Measurements from ENCODE around the gene PCDH17. TPM values are rescaled to one million over a fixed set of nuclear protein-coding genes. Genes with fewer than 3 reads are reported as not detected.

PCDH17 gene
- total RNA-seq (2013; cell fraction: nucleolus; rRNA removed) = 0.61 and 1.2 TPM in 2 replicates
- total RNA-seq (2014; rRNA removed) = under 0.01 TPM in 1 of 2 replicates, not detected in the other
- total RNA-seq (2014; rRNA removed; fragmentation: Illumina TruSeq; extraction: Trizol) = not detected in 2 replicates
- total RNA-seq (2021) = 0.05 and 0.08 TPM in 2 replicates
- not detected for polyA plus RNA-seq (2011; ENCODE audit: low read depth)
- 0.58 and 0.61 TPM in 2 replicates for polyA plus RNA-seq (2011; rRNA removed)
- polyA plus RNA-seq (2011; cell fraction: cytosol; rRNA removed) = 0.45 and 0.63 TPM in 2 replicates
- polyA plus RNA-seq (2011; cell fraction: nucleus; rRNA removed) = 0.98 and 1.3 TPM in 2 replicates
- not detected in 2 replicates for polyA plus RNA-seq (2012)
- under 0.01 and 0.03 TPM in 2 replicates for polyA plus RNA-seq (2014; fragmentation: Illumina TruSeq; extraction: Trizol)
- polyA plus RNA-seq (2014; fragmentation: Nextera tagmentation; extraction: Ambion mirVana) = under 1 TPM in 1 of 2 experiments, not detected in 1; 0.08 TPM
- polyA plus RNA-seq (2014; rRNA removed) = not detected in 2 replicates
- polyA plus RNA-seq (2016; fragmentation: Nextera tagmentation; extraction: Ambion mirVana) = not detected
- polyA minus RNA-seq (2011; rRNA and poly(A)+ RNA removed) = 1.8 and 3.0 TPM in 2 replicates
- polyA minus RNA-seq (2011; cell fraction: cytosol; rRNA and poly(A)+ RNA removed) = 0.80 and 1.5 TPM in 2 replicates
- polyA minus RNA-seq (2011; cell fraction: nucleus; rRNA and poly(A)+ RNA removed) = 3.3 and 6.1 TPM in 2 replicates
- Bru-seq, nascent RNA = percentile 16 among the genes with signal in this experiment
- BruChase-seq, experiment 1, labeled RNA remaining after a 6-hour chase = percentile 7 among the genes with signal in this experiment
- percentile 13 among the genes with signal in this experiment for BruChase-seq, experiment 2, labeled RNA remaining after a 2-hour chase
- long read RNA-seq, experiment 1 = 0 reads
- long read RNA-seq, experiment 2, full-length matches to known transcripts = 2 of 5 reads
- long read RNA-seq, experiment 2, partial matches to known transcripts = 0 of 5 reads
- long read RNA-seq, experiment 2, other reads (novel, unspliced or antisense) = 3 of 5 reads

- no peak within 1 kb of the TSS for H3K27ac ChIP-seq (ENCODE audit: control insufficient read depth, insufficient read depth)
- H3K9me3 ChIP-seq (replicated peaks; ENCODE audit: control insufficient read depth, insufficient read depth, low read length) = peaks cover 2% of the 10 kb centered on the region; the same call in 1 of the 3 replicates
- ChIA-PET SMC1A (ENCODE audit: uncharacterized antibody, unreplicated experiment) (interaction anchor here (0.9 kb wide), 1 partner anchor 67 kb away, joined by 3 read pairs; no protein-coding TSS in a partner anchor), POLR2A (no interaction called here), RAD21 (ENCODE audit: unreplicated experiment) (no interaction called here), CTCF (interaction anchor here (0.8 to 0.9 kb wide), 2 partner anchors 9 to 23 kb away, joined by 3 to 5 read pairs; no protein-coding TSS in a partner anchor)
- no peak for DNase-seq (ENCODE audit: low read depth, low spot score)
- peaks cover 0 to 8% of the 10 kb centered on the region in 2 experiments; a peak in 2 of 4 replicates for H3K27me3 ChIP-seq (replicated peaks in 1 of 2; ENCODE audit: control insufficient read depth in 2 of 2, insufficient read depth in 2 of 2, low read length in 1 of 2)
- no peaks in the 10 kb centered on the region for H3K79me2 ChIP-seq (ENCODE audit: control insufficient read depth, insufficient read depth, low read length)
- BruUV-seq (replicated peaks) = no TSS peak
- peak within 1 kb of the TSS; percentile 13; the same call in 1 of the 2 replicates for H3K4me2 ChIP-seq (ENCODE audit: control insufficient read depth, insufficient read depth)
- no peak within 1 kb of the TSS for H2AFZ ChIP-seq (ENCODE audit: control insufficient read depth, low read depth, low read length)
- no peaks in the 10 kb centered on the region for H3K36me3 ChIP-seq (ENCODE audit: control insufficient read depth in 2 of 2, insufficient read depth in 2 of 2, low read length in 1 of 2)
- no peaks in the 10 kb centered on the region for H3K4me1 ChIP-seq (ENCODE audit: control insufficient read depth, insufficient read depth, low read length)
- FAIRE-seq = no peak
- intact Hi-C loops (cut with micrococcal nuclease; ENCODE audit: unreplicated experiment) = no loop called here
- no peak within 1 kb of the TSS for H3K9ac ChIP-seq (ENCODE audit: control insufficient read depth, insufficient read depth, low read length)
- H3K4me3 ChIP-seq = no peak within 1 kb of the TSS
- H4K20me1 ChIP-seq (ENCODE audit: control insufficient read depth, insufficient read depth) = no peaks in the 10 kb centered on the region
- in situ Hi-C loops (cut with MboI) = loop anchor here (5.0 to 25.0 kb wide), 2 partner anchors 1331 to 1686 kb away; no protein-coding TSS in a partner anchor
- 31% methylated on average over 31 of the region's 33 CpGs for WGBS (ENCODE audit: insufficient coverage, insufficient replicate concordance, low lambda C conversion rate, missing lambda C conversion rate)
- peak; percentile 16 for ATAC-seq
- no peak for TF ChIP-seq PML (IDR thresholded peaks at IDR 0.05; ENCODE audit: low read length)
- no peak for TF ChIP-seq RAD21 (IDR thresholded peaks at IDR 0.05; ENCODE audit: insufficient read depth, low read depth, low read length)
- TF ChIP-seq ZNF622 (IDR thresholded peaks at IDR 0.05) = no peak
- no peak for TF ChIP-seq CBX5 (IDR thresholded peaks at IDR 0.05; ENCODE audit: low read depth)
- TF ChIP-seq RELA (IDR thresholded peaks at IDR 0.05; ENCODE audit: borderline replicate concordance, partially characterized antibody) = no peak
- no peak for TF ChIP-seq MLLT1 (IDR thresholded peaks at IDR 0.05)
- no peak for TF ChIP-seq MYC (IDR thresholded peaks at IDR 0.05; ENCODE audit: insufficient read depth, insufficient read length, insufficient replicate concordance, low read length, severe bottlenecking)
- no peak for TF ChIP-seq CTCF (IDR thresholded peaks at IDR 0.05 in 2 of 3, conservative IDR thresholded peaks at IDR 0.05 in 1 of 3; ENCODE audit: control insufficient read depth in 2 of 3, extremely low read depth in 1 of 3, insufficient read depth in 1 of 3, low read depth in 3 of 3, low read length in 3 of 3)
- TF ChIP-seq HCFC1 (IDR thresholded peaks at IDR 0.05; ENCODE audit: low read length) = no peak
- TF ChIP-seq TBL1XR1 (IDR thresholded peaks at IDR 0.05; ENCODE audit: low read depth, low read length) = no peak
- TF ChIP-seq CREB1 (IDR thresholded peaks at IDR 0.05; ENCODE audit: low read depth) = no peak
- TF ChIP-seq ETV6 (conservative IDR thresholded peaks at IDR 0.05 in 1 of 2, IDR thresholded peaks at IDR 0.05 in 1 of 2; ENCODE audit: borderline replicate concordance in 1 of 2, low read depth in 1 of 2) = no peak
- TF ChIP-seq RELB (IDR thresholded peaks at IDR 0.05; ENCODE audit: low read depth) = no peak
- TF ChIP-seq EGR1 (IDR thresholded peaks at IDR 0.05; ENCODE audit: borderline replicate concordance in 1 of 2, low read depth in 2 of 2, low read length in 2 of 2) = no peak
Measured at GRCh38 chr13:57631596-57632275, at the start of gene PCDH17. Gene PCDH17 (plus strand): TSS chr13:57631744. CDS start chr13:57632547, 803 bp downstream.

Measured in GM12878 (cell line).